Measurements from ENCODE around the gene SLC39A11.

GRCh38 chr17:72702998-72703397 lies 389.5 kb downstream of the SLC39A11 start:
- TF ChIP-seq EZH2 (IDR thresholded peaks at IDR 0.05; ENCODE audit: insufficient read depth, low read length), result no peak
- TF ChIP-seq, protein P1, sequence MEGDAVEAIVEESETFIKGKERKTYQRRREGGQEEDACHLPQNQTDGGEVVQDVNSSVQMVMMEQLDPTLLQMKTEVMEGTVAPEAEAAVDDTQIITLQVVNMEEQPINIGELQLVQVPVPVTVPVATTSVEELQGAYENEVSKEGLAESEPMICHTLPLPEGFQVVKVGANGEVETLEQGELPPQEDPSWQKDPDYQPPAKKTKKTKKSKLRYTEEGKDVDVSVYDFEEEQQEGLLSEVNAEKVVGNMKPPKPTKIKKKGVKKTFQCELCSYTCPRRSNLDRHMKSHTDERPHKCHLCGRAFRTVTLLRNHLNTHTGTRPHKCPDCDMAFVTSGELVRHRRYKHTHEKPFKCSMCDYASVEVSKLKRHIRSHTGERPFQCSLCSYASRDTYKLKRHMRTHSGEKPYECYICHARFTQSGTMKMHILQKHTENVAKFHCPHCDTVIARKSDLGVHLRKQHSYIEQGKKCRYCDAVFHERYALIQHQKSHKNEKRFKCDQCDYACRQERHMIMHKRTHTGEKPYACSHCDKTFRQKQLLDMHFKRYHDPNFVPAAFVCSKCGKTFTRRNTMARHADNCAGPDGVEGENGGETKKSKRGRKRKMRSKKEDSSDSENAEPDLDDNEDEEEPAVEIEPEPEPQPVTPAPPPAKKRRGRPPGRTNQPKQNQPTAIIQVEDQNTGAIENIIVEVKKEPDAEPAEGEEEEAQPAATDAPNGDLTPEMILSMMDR (IDR thresholded peaks at IDR 0.05; ENCODE audit: insufficient read depth, low read depth, low read length), result no peak

All from astrocyte (in vitro differentiated cells and primary cell).